Measurements from ENCODE around the gene CNN2.

Gene CNN2

GRCh38 chr19:1001538-1002166, 24.8 kb upstream of the CNN2 start:
- no peak overlapping the region for H2AFZ ChIP-seq (ENCODE audit: low read depth, low read length)
- H3K79me2 ChIP-seq (ENCODE audit: insufficient read depth, low read length), result no peaks in the 10 kb centered on the region
- H3K36me3 ChIP-seq (ENCODE audit: insufficient read depth, low read length), result no peaks in the 10 kb centered on the region
- DNase-seq (peak; percentile 71), ATAC-seq (ENCODE audit: insufficient read depth, low read depth) (peak; percentile 80)
- H3K9ac ChIP-seq (ENCODE audit: low read depth, low read length), result no peak overlapping the region
- no peak overlapping the region for H3K4me3 ChIP-seq (ENCODE audit: low read depth in 1 of 2, low read length in 2 of 2)
- H4K20me1 ChIP-seq (ENCODE audit: insufficient read depth, low read length), result peaks cover 5% of the 10 kb centered on the region; the same call in 1 of the 2 replicates
- H3K27me3 ChIP-seq (ENCODE audit: insufficient read depth, low read length, poor library complexity), result no peaks in the 10 kb centered on the region
- no peak overlapping the region for H3K27ac ChIP-seq (ENCODE audit: low read length)
- H3K4me1 ChIP-seq (ENCODE audit: insufficient read depth, low read length), result no peaks in the 10 kb centered on the region; the same call in 1 of the 2 replicates
- TF ChIP-seq EZH2 (IDR thresholded peaks at IDR 0.05; ENCODE audit: borderline replicate concordance, low read depth, low read length, severe bottlenecking) (no peak), CTCF (IDR thresholded peaks at IDR 0.05; ENCODE audit: borderline replicate concordance, extremely low read depth, low read length, poor library complexity, severe bottlenecking) (peak; percentile 95)
- H3K9me3 ChIP-seq (ENCODE audit: insufficient read depth, low read length, severe bottlenecking), result no peaks in the 10 kb centered on the region
- no peak overlapping the region for H3K4me2 ChIP-seq (ENCODE audit: insufficient read depth, low read length)

GRCh38 chr19:1002600-1002999, 23.8 kb upstream of the CNN2 start:
- Histone ChIP-seq H3K4me1 (ENCODE audit: insufficient read depth, low read length) (no peaks in the 10 kb centered on the region; the same call in 1 of the 2 replicates), H3K4me2 (ENCODE audit: insufficient read depth, low read length) (no peak overlapping the region), H3K9ac (ENCODE audit: low read depth, low read length) (no peak overlapping the region), H4K20me1 (ENCODE audit: insufficient read depth, low read length) (peaks cover 9% of the 10 kb centered on the region; the same call in 1 of the 2 replicates), H3K27me3 (ENCODE audit: insufficient read depth, low read length, poor library complexity) (no peaks in the 10 kb centered on the region), H3K4me3 (ENCODE audit: low read depth in 1 of 2, low read length in 2 of 2) (no peak overlapping the region), H3K9me3 (ENCODE audit: insufficient read depth, low read length, severe bottlenecking) (no peaks in the 10 kb centered on the region), H3K36me3 (ENCODE audit: insufficient read depth, low read length) (no peaks in the 10 kb centered on the region), H3K79me2 (ENCODE audit: insufficient read depth, low read length) (no peaks in the 10 kb centered on the region), H3K27ac (ENCODE audit: low read length) (no peak overlapping the region), H2AFZ (ENCODE audit: low read depth, low read length) (no peak overlapping the region)
- TF ChIP-seq EZH2 (IDR thresholded peaks at IDR 0.05; ENCODE audit: borderline replicate concordance, low read depth, low read length, severe bottlenecking), result no peak
- TF ChIP-seq CTCF (IDR thresholded peaks at IDR 0.05; ENCODE audit: borderline replicate concordance, extremely low read depth, low read length, poor library complexity, severe bottlenecking), result no peak
- DNase-seq (no peak), ATAC-seq (ENCODE audit: insufficient read depth, low read depth) (no peak)

GRCh38 chr19:1003283-1003682, 23.1 kb upstream of the CNN2 start:
- no peak for DNase-seq

More at GRCh38 chr19:1003283-1003682, 23.1 kb upstream of the CNN2 start:
- Histone ChIP-seq H3K9ac (ENCODE audit: low read depth, low read length) (no peak overlapping the region), H3K4me1 (ENCODE audit: insufficient read depth, low read length) (no peaks in the 10 kb centered on the region; the same call in 1 of the 2 replicates), H3K36me3 (ENCODE audit: insufficient read depth, low read length) (no peaks in the 10 kb centered on the region; the same call in 1 of the 2 replicates), H3K27me3 (ENCODE audit: insufficient read depth, low read length, poor library complexity) (no peaks in the 10 kb centered on the region), H3K79me2 (ENCODE audit: insufficient read depth, low read length) (no peaks in the 10 kb centered on the region), H3K4me3 (ENCODE audit: low read depth in 1 of 2, low read length in 2 of 2) (no peak overlapping the region), H3K4me2 (ENCODE audit: insufficient read depth, low read length) (no peak overlapping the region), H2AFZ (ENCODE audit: low read depth, low read length) (no peak overlapping the region), H4K20me1 (ENCODE audit: insufficient read depth, low read length) (peaks cover 9% of the 10 kb centered on the region; the same call in 1 of the 2 replicates), H3K9me3 (ENCODE audit: insufficient read depth, low read length, severe bottlenecking) (no peaks in the 10 kb centered on the region), H3K27ac (ENCODE audit: low read length) (no peak overlapping the region)
- ATAC-seq (ENCODE audit: insufficient read depth, low read depth), result no peak
- TF ChIP-seq CTCF (IDR thresholded peaks at IDR 0.05; ENCODE audit: borderline replicate concordance, extremely low read depth, low read length, poor library complexity, severe bottlenecking) (no peak), EZH2 (IDR thresholded peaks at IDR 0.05; ENCODE audit: borderline replicate concordance, low read depth, low read length, severe bottlenecking) (no peak)

All from DND-41 (cell line).